Measurements from ENCODE around the gene GSTT2.

DNA sequence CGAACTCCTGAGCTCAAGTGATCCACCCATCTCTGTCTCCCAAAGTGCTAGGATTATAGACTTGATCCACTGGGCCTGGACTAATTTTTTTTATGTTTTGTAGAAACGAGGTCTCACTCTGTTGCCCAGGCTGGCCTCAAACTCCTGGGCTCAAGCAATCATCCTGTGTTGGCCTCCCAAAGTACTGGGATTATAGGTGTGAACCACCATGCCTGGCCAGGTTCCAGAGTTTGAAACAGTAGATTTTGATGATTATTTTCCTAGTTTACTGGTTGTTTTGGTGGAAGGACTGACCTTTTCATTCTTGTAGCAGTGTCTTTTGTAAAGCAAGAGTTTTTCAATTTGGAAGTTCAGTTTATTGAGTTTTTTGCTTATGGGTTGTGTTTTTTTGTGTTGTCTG, 46.1 kb downstream of the GSTT2 start:
- TF ChIP-seq, protein P1, sequence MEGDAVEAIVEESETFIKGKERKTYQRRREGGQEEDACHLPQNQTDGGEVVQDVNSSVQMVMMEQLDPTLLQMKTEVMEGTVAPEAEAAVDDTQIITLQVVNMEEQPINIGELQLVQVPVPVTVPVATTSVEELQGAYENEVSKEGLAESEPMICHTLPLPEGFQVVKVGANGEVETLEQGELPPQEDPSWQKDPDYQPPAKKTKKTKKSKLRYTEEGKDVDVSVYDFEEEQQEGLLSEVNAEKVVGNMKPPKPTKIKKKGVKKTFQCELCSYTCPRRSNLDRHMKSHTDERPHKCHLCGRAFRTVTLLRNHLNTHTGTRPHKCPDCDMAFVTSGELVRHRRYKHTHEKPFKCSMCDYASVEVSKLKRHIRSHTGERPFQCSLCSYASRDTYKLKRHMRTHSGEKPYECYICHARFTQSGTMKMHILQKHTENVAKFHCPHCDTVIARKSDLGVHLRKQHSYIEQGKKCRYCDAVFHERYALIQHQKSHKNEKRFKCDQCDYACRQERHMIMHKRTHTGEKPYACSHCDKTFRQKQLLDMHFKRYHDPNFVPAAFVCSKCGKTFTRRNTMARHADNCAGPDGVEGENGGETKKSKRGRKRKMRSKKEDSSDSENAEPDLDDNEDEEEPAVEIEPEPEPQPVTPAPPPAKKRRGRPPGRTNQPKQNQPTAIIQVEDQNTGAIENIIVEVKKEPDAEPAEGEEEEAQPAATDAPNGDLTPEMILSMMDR (IDR thresholded peaks at IDR 0.05 in 8 of 11, conservative IDR thresholded peaks at IDR 0.05 in 3 of 11): no peak
- no peak for TF ChIP-seq POLR2A (IDR thresholded peaks at IDR 0.05)
